Natural killer cell (primary cell): ENCODE data around the gene MAPRE2. TPM values are rescaled to one million over a fixed set of nuclear protein-coding genes. Genes with fewer than 3 reads are reported as not detected.

Experiments
- ATAC-seq, 3 donors: fragments of 150-1000 bp in 2 of 3; fragments of 200-7000 bp in 1 of 3; cut with Tn5 transposase; 1 replicate in 1 of 3; 2 replicates in 2 of 3; pipeline ENCODE4 v1.10.0; 2021; ENCODE audit warnings: mild to moderate bottlenecking in 2 of 3, moderate library complexity in 2 of 3
- DNase-seq, 2 donors: peaks; one replicate each; pipeline versions ENCODE4 v3.0.0 to v3.0.0-alpha.2; 2013 to 2021; ENCODE audit warnings: mixed read lengths in 1 of 2
- H3K27ac ChIP-seq: one replicate; pipeline ENCODE4 v1.5.1; 2013; ENCODE audit warnings: mild to moderate bottlenecking, low read length
- H3K27me3 ChIP-seq: one replicate; pipeline ENCODE4 v1.6.1; 2013; ENCODE audit warnings: low read length; ENCODE audit not compliant: control insufficient read depth, insufficient read depth
- H3K36me3 ChIP-seq: one replicate; pipeline ENCODE4 v1.6.1; 2013; ENCODE audit warnings: low read length; ENCODE audit not compliant: control insufficient read depth, insufficient read depth
- H3K4me1 ChIP-seq: one replicate; pipeline ENCODE4 v1.6.1; 2013; ENCODE audit warnings: low read length; ENCODE audit not compliant: control insufficient read depth, insufficient read depth
- H3K4me3 ChIP-seq: one replicate; pipeline ENCODE4 v1.5.1; 2013; ENCODE audit warnings: low read length
- H3K9me3 ChIP-seq: one replicate; pipeline ENCODE4 v1.6.1; 2013; ENCODE audit warnings: low read length; ENCODE audit not compliant: control insufficient read depth, insufficient read depth
- H3K27ac Mint-ChIP-seq, 2 donors: one replicate each; pipeline ENCODE4 v1.8.0; 2022; ENCODE audit warnings: mild to moderate bottlenecking in 2 of 2, mixed read lengths in 2 of 2, moderate library complexity in 1 of 2
- H3K27me3 Mint-ChIP-seq, 2 donors: one replicate each; pipeline ENCODE4 v1.8.0; 2022; ENCODE audit warnings: low read depth in 2 of 2, mixed read lengths in 2 of 2
- H3K36me3 Mint-ChIP-seq: one replicate; pipeline ENCODE4 v1.8.0; 2022; ENCODE audit warnings: mixed read lengths
- H3K4me1 Mint-ChIP-seq, 2 donors: one replicate each; pipeline ENCODE4 v1.8.0; 2022; ENCODE audit warnings: mixed read lengths in 2 of 2
- H3K4me3 Mint-ChIP-seq: one replicate; pipeline ENCODE4 v1.8.0; 2022; ENCODE audit warnings: mild to moderate bottlenecking, moderate library complexity, mixed read lengths
- H3K9me3 Mint-ChIP-seq, 2 donors: one replicate each; pipeline ENCODE4 v1.8.0; 2022; ENCODE audit warnings: mixed read lengths in 2 of 2
- CTCF ChIP-seq: fragments of 200-600 bp; IDR thresholded peaks from one replicate; pipeline ENCODE4 v1.8.0; 2022; ENCODE audit warnings: antibody characterized with exemption
- WGBS: methylation state at CpG from one replicate; pipeline ENCODE4 v1.1.7; 2013; ENCODE audit warnings: missing lambda C conversion rate; ENCODE audit not compliant: insufficient coverage; 5-methylcytosine and 5-hydroxymethylcytosine counted together
- intact Hi-C: fragments of 100-400 bp; cut with micrococcal nuclease; formaldehyde crosslinking; loops from one replicate; pipeline ENCODE4 v1.14.2; 2022
- total RNA-seq, 4 donors: library from RNA; stranded (reverse); fragments of 120-200 nt in 1 of 4; gene quantifications; one replicate each; pipeline versions ENCODE4 v1.2.3 to v1.2.4, GENCODE V29; 2013 to 2022

Gene MAPRE2
- total RNA-seq, 3 donors from 2014 or later (not counting 1 experiment from before 2014, with no cell fraction given), result 159 to 283 (median 207) TPM

- Histone ChIP-seq H3K27me3 (no peaks in the 10 kb centered on the region), H3K9me3 (no peaks in the 10 kb centered on the region), H3K4me1 (no peaks in the 10 kb centered on the region), H3K27ac (no peak overlapping the region), H3K4me3 (no peak overlapping the region), H3K36me3 (no peaks in the 10 kb centered on the region)
- ATAC-seq (no peak), DNase-seq (no peak)
- Mint-ChIP-seq H3K36me3 (no peaks in the 10 kb centered on the region), H3K27me3 (no peaks in the 10 kb centered on the region), H3K4me1 (peaks cover 71% of the 10 kb centered on the region in 2 donors), H3K4me3 (no peak overlapping the region), H3K27ac (peak overlapping the region; percentile 69 to 70), H3K9me3 (no peaks in the 10 kb centered on the region)
- TF ChIP-seq CTCF, result no peak
- intact Hi-C loops, result no loop called here
- 94% methylated on average over 4 of the region's 4 CpGs for WGBS
These were observed 48.8 kb downstream of the MAPRE2 start for GRCh38 chr18:35089891-35090550.

GRCh38 chr18:35091841-35092240, 50.6 kb downstream of the MAPRE2 start:
- H3K27me3 ChIP-seq, result no peaks in the 10 kb centered on the region
- no peak overlapping the region for H3K4me3 Mint-ChIP-seq
- H3K27ac Mint-ChIP-seq, result peak overlapping the region; percentile 28 to 35
- H3K36me3 ChIP-seq, result no peaks in the 10 kb centered on the region
- intact Hi-C loops, result no loop called here
- peaks cover 75 to 77% of the 10 kb centered on the region in 2 donors for H3K4me1 Mint-ChIP-seq
- 100% methylated on average over 1 of the region's 2 CpGs for WGBS
- DNase-seq, result no peak
- H3K4me1 ChIP-seq, result no peaks in the 10 kb centered on the region
- H3K27ac ChIP-seq, result no peak overlapping the region
- no peak for TF ChIP-seq CTCF
- H3K9me3 Mint-ChIP-seq, result no peaks in the 10 kb centered on the region
- H3K9me3 ChIP-seq, result no peaks in the 10 kb centered on the region
- ATAC-seq, result no peak
- no peaks in the 10 kb centered on the region for H3K27me3 Mint-ChIP-seq
- H3K4me3 ChIP-seq, result no peak overlapping the region
- no peaks in the 10 kb centered on the region for H3K36me3 Mint-ChIP-seq

GRCh38 chr18:35095983-35096676, 54.9 kb downstream of the MAPRE2 start:
- H3K4me3 Mint-ChIP-seq, result no peak overlapping the region
- no peaks in the 10 kb centered on the region for H3K4me1 ChIP-seq
- no peak overlapping the region for H3K4me3 ChIP-seq
- peaks cover 17% of the 10 kb centered on the region for H3K36me3 ChIP-seq
- intact Hi-C loops, result no loop called here
- DNase-seq (no peak), ATAC-seq (peak in 1 of 3 donors; percentile 68)
- 100% methylated on average over 1 of the region's 1 CpG for WGBS
- H3K27me3 Mint-ChIP-seq, result no peaks in the 10 kb centered on the region
- no peaks in the 10 kb centered on the region for H3K27me3 ChIP-seq
- no peaks in the 10 kb centered on the region for H3K9me3 Mint-ChIP-seq
- H3K4me1 Mint-ChIP-seq, result peaks cover 57 to 71% of the 10 kb centered on the region in 2 donors
- H3K27ac ChIP-seq, result no peak overlapping the region
- H3K36me3 Mint-ChIP-seq, result no peaks in the 10 kb centered on the region
- H3K27ac Mint-ChIP-seq, result peak overlapping the region; percentile 39 to 82
- H3K9me3 ChIP-seq, result no peaks in the 10 kb centered on the region
- no peak for TF ChIP-seq CTCF
